Stimulated activated CD8-positive, alpha-beta memory T cell treated with anti-CD3 and anti-CD28 coated beads, Interleukin-12 subunit alpha, Interleukin-12 subunit beta, amount 100 ng/mL, for 24 hours (primary cell): ENCODE measurements around the gene TRO.

Experiments
- DNase-seq: peaks from one replicate; pipeline ENCODE4 v3.0.0-alpha.2; 2020; ENCODE audit errors: extremely low read depth

TRO gene

GRCh38 chrX:54964766-54965497 lies 44.3 kb downstream of the TRO start:
- DNase-seq, result no peak

GRCh38 chrX:54977387-54977786 lies 56.8 kb downstream of the TRO start:
- DNase-seq, result no peak

- DNase-seq, result no peak
Observed at GRCh38 chrX:54978448-54978847, 57.8 kb downstream of the TRO start.

- no peak for DNase-seq
Observed at GRCh38 chrX:54979432-54979831, 58.8 kb downstream of the TRO start.

GRCh38 chrX:54980334-54980733 lies 59.7 kb downstream of the TRO start:
- DNase-seq, result no peak
